Activated gamma-delta T cell (primary cell): Measurements from ENCODE around the gene WLS.
"Not testable (repeated sequence)": the region's sequence is repeated elsewhere in the genome, so short reads cannot be mapped to it uniquely, and the experiment has no call there.

ENCODE experiments used
- DNase-seq: peaks from one replicate; lab custom pipeline; 2025; lab: John Stamatoyannopoulos, UW
- total RNA-seq, 2 donors: gene quantifications; one replicate each; lab custom pipeline; 2026; lab: John Stamatoyannopoulos, UW

The WLS gene
- total RNA-seq, result 0 to 0.35 reads per million in 2 donors

DNA sequence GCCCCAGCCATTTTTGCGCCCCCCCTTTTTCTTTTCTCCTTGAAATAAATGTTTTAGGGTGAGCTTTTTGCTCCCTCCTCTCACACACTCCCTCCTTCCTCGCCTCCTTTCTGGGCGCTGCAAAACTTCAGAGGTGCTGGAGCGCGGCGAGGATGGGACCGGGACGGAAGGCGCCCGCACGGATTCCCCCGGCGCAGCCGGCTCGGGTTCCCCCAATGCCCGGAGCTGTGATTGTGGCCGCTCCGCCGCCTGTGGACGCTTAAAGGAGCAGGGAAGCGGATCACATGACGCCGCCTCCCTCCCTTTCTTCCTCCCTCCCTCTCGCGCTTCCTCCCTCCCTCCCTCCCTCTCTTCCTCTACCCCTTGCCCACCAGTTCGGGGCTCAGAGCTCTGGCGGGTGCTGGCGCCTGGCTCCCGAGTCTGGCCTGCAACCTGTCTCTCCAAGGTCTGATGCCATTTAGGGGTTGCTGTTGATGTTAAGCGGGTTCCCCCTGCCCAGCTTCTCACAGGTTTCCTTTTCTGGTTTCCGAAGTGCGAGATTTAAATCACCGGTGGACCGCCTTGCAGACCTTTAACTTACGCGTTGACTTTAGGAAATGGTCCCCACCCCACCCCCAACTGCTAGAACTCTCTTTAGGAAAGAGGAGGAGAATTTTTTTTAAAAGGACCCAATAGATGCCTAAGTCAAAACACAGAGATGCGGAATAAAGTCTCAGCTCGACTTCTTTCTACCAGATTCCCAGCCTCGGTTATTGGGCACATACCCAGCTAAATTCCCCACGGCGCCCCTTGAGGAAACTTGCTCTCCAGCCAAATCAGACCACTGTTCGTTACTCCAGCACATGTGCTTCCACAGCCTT, at the start of gene WLS:
Gene WLS, minus strand, starts transcription at position 235 of the 860 bp plus-strand sequence. Its CDS starts 224 bp downstream, at position 11.
- no peak for DNase-seq

DNA sequence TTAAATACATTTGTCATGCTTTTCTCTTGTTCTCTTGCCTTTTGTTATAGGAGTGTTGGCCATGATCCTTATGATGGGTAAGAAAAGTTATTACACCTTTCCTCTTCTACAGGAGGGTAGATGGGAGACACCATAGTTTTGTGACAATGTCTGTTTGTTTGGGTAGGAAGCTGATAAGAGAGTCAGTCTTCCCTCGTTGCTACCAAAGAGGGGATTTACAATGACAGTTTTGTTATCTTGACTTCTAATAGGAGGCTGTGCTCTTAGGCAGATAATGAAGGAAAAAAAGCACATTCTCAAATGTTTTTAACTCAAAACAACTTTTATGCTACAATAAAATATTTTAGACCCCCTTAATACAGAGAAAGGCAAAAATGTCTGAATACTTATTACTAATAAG, 48.0 kb upstream of the WLS start:
- DNase-seq, result no peak

DNA sequence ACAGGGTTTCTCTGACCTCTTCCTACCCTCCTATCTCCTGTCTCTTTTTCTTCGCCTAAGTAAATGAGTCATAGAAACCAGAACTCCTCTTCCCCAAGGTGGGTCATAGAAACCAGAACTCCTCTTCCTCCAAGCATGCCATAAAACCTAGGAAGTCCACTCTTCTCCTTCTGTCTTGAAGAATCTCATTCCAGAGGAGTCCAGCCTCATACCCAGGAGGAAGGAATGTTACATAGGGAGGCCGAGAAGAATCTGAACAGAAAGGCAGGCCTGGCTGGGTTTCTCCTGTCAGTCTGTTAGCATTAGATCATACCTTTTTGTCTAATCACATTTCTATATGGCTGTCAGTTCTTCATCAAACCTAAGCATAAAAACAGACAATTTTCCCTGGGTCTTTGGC, 47.5 kb upstream of the WLS start:
- DNase-seq, result no peak

DNA sequence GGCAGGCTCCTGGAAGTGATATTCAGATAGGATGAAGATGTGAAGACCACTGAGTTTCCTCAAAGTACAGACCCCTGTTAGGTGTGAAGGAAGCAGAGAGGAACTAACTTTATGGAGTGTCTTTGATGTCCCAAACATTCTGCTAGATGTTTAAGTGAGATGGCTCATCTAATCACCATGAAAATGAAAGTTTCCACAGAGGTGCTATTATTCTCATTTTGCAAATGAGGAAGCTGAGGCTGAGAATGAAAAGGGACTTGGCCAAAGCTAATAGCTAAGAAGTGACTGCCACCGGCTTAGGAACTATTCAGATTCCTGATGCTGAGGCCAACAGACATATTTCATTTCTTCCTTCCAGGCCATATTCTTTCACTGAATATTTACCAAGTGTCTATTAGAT, 45.9 kb upstream of the WLS start:
- no peak for DNase-seq

DNA sequence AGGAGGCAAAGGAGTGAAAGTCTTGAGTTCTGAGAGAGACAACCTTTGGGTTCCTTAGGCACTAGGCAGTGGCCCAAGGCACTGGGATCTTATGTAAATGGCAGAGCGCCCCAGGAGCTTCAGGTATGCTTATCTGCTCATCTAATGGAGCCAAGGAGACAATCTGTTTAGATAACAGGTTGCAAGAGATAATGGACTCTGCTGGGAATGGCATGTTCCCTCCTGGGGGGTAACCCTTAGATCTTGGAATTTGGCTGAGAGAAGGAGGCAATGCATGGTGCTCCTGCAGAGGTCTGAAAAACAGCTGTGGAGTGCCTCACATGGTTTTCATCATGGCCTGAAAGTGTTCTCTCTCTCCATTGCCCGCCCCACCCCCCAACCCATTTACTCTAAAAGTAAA, 44.1 kb upstream of the WLS start:
- no peak for DNase-seq

DNA sequence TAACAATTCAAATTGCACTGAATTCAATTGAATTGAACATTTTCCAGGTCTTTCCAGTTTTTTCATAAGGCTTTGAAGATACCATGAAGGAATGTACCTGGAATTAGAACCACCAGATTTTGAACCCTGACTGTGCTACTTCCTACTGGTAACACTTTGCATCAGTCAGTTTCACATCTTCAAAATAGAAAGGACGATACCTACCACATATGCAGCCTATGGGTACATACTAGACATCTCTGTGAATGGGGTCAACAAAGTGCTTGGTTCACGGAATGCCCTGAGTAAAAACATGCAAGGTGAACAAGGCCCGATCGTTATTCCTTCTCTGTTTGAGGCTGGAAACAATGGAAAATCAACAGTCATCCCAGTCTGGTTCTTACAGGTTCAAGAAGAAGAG, 41.2 kb upstream of the WLS start:
- no peak for DNase-seq

DNA sequence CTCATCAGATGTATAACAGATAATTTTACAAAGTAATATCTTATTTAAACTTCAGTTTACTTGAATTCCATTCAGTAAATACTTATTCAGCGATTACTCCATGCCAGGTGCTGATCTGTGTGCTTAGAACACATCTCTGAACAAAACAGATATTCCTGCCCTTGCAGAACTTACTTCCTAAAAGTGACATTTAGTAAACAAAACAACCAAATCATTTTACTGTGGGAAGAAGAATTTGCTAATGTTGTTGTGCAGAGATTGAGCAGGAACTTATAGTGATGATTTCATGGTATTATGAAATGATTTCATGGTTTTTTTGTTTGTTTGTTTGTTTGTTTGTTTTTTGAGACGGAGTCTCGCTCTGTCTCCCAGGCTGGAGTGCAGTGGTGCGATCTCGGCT, 39.3 kb upstream of the WLS start:
- DNase-seq, result no peak

DNA sequence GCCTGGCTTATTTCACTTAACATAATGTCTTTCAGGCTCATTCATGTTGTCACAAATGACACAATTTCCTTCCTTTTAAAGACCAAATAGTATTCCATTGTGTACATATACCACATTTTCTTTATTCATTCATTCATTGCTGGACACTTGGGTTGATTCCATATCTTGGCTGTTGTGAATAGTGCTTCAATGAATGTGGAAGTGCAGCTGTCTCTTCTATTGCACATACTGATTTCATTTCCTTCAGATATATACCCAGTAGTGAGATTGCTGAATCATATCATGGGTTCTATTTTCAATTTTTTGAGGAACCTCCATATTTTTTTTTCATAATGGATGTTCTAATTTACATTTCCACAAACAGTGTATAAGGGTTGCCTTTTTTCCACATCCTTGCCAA, 38.6 kb upstream of the WLS start:
- no peak for DNase-seq

DNA sequence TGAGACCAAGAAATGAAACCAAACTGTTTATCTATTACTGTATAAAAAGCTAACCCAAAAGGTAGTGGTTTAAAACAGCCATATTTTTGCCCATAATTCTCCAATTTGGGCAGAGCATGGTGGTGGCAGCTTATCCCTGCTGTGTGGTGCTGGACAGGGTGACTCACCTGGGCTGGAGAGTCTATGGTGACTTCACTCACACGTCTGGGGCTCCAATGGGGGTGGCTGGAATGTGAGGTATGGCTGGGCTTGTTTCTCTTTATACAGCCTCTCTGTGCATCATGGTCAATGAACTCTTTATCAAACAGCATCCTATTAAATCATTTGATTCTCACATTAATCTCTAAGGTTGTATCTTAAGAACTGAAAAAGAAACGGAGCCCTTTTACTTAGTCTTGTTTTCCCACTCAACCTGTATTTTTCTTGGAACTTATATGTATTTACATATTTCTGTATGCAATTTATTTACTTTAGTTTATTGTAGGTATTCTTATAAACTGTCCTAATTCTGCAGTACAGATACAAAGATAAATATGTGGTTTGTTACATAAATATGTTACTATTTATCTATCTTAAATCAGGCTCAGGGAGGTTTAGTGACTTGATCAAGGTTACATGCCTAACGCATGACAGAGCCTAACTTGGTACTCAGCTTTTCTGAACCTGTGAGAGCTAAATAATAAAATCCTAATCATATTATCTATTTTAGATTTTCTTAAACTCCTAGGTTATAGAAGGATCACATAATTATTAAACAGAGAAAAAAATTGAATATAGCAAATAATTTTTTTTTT, 37.5 kb upstream of the WLS start:
- no peak for DNase-seq

DNA sequence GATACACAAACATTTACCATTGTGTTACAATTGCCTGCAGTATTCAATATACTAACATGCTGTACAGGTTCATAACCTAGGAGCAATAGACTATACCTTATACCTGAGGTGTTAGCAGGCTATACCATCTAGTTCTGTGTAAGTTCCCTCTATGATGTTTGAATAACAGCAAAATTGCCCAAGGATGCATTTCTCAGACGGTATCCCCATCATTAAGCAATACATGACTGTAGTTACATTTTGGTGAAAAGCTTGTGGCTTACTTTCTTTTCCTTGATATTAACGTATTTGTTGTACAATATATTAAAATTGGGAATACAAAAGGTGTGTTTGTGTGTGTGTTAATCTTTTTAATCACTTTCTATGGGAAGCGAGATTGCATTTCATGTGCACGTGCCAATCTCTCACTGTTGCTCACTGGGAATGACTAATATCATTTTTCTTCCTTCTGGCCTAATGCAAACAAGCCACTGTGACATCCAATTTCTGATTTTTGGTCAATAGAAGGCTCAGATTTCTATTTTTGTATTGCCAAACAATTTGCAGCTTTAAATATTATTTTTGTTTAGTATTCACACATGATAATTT, 36.7 kb upstream of the WLS start:
- DNase-seq, result no peak

DNA sequence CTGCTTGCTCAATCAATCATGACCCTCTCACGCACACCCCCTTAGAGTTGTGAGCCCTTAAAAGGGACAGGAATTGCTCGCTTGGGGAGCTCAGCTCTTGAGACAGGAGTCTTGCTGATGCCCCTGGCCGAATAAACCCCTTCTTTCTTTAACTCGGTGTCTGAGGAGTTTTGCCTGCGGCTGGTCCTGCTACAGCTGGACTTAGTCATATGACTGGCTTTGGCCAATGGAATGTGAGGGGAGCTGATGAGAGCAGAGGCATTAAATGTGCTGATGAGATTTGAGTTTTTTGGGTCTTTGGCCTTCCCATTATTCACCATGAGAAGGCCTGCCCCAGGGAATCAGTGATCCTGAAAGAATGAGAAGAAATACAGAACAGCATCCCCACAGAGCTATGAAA, 24.5 kb upstream of the WLS start:
- not testable (repeated sequence) for DNase-seq

DNA sequence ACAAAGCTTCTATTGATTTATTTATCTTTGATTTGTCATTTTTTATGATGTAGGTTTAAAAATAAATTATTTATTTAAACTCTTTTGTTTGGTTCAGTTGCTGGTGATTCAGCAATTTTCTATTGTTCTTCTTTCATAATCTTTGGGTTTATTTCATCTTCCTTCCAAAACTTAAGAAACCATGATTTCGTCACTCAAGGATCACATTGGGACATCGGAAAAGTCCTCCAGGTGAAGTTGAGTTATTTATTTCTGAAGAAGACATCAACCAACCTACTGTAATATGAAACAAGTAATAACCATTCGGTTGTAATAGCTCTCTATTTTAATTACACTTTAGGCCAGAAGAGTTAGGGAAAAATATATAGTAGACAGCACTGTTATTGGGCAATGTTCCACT, 23.0 kb upstream of the WLS start:
- DNase-seq, result no peak

DNA sequence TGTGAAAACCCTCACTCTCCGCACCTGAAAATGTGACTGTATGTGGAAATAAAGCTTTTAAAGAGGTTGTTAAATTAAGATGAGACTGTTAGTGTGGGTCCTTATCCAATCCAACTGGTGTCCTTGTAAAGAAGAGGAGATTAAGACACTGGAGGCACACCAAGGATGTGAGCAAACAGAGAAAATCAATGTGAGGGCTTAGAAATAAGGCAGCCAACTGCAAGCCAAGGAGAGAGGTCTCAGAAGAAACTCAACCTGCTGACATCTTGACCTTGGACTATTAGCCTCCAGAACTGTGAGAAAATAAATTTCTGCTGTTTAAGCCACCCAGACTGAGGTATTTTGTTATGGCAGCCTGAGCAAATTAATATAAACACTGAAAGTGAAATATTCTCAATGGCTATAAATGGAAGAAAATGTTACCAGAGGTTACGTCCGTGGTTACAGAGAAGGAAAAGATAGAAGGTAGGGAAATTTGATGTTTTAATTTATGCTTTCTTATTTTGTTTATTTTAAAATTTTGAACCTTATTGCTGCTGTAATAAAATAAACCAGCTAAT, 22.4 kb upstream of the WLS start:
- DNase-seq, result no peak

DNA sequence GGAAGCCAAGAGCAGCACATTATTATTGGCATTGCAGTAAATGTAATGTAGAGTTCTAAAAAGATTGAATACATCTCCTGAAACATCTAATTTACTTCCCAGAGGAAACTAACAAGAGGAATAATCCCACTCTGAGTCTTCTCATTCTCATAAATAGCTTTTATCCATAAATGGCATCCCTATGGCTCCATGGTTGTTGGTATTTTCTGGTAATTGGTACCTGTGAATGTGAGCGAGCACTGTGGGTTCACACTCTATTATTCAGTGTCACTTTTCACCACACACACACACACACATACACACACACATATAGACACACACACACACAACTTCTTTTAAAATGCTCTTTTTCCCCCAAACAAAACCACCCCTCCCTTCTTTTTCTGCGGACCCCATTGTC, 4.7 kb upstream of the WLS start:
- DNase-seq, result no peak

DNA sequence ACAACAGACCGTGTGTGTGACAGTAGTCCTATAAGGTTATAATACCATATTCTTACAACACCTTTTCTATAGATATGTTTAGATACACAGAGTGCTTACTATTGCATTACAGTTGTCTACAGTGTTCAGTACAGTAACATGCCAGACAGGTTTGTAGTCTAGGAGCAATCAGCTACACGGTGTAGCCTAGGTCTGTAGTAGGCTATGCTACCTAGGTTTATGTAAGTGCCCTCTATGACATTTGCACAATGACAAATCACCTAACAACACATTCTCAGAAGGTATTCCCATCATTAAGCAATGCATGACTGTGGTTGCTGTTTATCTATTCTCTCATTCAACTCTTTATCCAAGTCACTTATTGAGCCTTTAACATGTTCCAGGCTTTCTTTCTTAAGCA, 1.8 kb upstream of the WLS start:
- no peak for DNase-seq

DNA sequence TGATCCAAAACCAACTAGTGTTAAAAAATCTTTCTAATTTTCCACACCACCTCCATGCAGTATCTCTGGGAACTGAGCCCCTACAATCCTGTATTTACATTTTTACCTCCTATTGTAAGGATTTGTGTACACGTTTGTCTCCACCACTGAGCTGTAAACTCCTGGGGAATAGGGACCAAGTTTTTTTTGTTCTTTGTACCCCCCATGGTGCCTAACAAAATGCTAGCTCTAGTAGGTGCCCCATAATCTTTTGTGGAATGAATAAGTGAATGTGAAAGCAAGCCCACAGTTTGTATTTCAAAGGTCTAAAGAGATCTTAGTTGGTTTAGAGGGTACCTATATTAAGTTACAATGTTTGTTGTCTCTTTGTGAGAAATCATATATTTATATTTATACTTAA, 879 bp upstream of the WLS start:
- DNase-seq, result no peak

DNA sequence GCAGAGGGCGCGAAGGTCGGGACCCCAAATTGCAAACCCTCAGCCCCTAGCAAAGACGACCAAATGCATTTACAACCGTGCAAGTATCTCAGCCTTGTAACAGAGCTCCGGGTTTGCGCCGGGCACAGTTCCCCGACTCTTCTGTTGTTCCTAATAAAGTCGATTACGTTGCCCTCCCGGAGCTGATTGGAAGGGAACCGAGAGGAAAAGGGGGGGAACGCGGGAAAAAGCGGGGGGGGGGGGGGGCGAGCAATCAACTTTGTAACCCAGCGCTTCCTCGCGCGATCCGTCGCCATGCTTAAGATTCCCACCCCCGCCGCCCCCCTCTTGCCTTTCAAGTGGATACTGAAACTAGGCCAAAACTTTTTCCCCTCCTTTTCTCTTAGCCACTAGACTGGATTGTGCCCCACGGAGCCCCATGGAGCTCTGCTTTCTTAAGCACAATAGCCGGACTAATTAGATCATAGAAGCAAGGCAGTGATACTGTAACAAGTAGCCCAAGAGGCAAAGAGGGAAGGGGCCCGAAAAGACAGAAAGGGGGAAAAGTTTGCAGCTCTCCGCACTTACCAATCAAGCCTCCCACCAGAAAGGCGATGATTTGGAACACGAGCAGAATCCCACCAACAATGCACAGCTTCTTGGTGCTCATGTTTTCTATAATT, 565 bp downstream of the WLS start:
- no peak for DNase-seq

DNA sequence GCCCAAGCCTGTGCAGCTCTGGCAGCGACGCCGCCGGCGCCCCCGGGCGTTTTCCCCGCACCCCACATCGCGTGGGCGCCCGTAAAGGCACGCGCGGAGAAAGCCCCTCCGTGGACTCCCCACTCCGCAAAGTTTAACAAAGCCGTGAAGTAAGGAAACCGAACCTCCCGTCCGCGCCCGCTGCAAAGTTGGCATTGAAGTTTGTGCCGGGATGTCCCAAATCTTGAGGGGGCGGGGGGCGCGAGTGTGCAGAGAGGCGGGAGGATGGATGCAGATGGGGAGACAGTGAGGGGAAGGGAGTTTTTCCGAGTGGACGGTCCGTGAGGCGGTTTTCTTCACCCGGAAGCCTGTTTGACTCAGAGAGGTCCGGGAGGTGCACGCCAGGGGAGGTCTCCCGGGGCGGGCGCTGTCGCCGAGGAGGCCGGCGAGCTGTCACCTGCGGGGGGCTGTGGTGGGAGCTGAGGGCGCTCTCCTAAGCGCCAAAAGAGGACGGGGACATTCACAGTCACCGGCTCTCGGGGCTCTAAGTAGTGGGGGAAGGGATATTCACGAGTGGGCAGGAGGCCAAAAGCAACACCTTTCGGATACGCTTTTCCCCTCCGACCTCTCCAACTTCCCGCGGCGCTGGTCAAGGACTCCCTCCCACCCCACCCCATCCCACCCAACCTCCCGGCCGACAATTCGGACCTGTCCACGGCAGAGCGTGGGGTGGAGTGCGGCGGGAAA, 1.3 kb downstream of the WLS start:
- no peak for DNase-seq

DNA sequence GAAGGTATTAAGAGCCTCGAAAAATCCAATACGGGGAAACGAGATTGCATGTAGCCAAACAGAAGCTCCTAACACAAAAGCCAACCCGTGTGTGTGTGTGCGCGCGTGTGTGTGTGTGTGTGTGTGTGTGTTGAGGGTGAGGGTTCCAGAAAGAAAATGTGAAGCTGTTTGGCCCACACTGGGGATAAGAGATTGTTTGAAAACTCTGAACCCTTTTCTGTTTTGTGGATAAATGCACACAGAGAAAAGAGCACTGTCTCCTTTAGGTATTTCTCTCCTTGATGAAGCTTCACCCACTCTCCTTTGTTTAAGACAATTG, 1.9 kb downstream of the WLS start:
- DNase-seq, result no peak

DNA sequence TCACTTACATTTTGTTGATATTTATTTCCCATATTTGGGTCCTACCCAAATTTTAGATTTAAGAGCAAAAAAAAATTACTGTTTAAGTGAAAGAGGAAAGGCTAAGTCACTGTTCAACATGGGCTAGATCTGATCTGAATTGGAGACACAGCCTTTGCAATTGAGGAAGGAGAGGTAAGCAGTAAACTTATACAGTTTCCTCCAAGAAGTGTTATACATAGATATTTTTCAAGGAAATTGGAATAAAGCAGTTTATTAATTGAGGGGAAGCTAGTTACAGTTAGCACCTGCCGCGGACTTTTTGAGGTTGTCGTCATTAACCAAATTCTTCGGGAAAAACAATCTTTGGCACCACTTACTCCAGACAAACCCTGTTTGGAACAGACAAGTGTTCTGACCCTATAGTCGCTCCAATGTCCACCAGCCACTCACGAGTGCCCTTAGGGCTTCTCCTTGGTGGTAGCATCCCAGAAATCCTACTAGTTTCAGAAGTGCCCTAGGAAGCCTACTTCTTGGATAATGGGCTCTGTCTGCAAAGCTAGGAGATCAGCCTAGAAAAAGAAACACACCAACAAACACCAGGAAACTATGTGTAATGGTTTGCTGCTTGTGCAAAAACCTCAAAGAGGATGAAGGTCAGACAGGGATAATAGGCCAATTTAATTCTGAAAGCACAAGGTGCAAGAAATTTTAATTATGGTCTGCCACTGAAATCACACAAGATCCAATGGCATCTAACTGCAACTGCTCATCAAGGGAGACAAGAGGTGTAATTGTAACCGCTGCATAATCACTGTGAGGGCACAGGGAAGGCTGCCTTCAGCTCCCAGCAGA, 2.5 kb downstream of the WLS start:
- DNase-seq, result no peak

DNA sequence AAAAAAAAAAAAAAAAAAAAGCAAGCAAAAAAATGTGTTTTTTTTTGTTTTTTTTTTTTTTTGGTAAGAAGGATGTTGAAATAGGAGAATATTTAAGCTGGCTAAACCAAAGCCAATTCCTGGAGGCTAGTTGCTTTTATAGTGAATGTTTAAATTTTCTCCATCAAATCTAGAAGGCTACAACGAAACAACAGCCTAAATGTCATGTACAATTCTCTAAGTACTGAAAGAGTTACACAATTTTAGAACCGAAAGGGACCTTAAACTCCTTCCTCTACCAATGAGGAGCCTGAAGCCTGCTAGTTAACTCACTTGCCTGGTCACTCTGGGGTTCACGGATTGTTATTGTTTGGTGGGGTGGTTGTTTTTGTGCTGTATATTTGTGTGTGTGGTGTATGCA, 3.5 kb downstream of the WLS start:
- DNase-seq, result no peak
